Medulla oblongata (tissue), 1 donor: ENCODE results near the gene GOLGA2.

Experiments
- DNase-seq: peaks from one replicate; pipeline ENCODE4 v3.0.0-alpha.2; 2015; ENCODE audit errors: extremely low spot score

GOLGA2 gene

DNA sequence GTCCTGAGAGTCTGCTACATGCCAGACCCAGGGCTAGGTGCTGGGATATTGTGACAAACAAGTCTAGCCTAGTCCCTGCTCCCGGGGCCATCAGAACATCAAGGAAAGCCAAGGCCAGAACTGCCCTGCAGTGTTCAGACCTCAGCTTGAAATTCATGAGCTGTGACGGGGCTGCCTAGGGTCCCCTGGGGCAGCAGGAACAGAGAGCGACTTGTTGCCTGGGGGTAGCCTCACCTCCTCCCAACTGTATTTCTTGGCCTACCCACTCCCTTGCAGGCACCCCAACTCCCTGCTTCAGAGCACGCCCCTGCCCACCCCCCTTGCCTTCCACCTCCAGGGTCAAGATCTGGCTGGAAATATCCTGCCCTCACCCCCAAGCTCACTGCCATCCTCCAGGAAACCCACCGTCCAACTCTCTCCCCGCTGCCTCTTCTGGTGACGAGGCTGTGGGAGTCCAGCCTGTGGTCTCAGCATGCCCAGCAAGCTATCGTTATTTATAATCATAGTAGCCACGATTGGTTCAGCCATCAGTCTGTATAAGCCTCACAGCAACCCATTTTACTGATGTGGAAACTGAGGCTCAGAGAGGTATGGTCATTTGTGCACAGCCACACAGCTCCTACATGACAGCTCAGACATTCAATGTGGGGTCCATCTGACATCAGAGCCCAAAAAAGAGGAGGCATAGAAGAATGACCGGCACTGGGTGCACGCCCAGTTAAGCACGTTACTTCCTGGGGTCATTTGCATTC lies 61.9 kb downstream of the GOLGA2 start:
- no peak for DNase-seq

DNA sequence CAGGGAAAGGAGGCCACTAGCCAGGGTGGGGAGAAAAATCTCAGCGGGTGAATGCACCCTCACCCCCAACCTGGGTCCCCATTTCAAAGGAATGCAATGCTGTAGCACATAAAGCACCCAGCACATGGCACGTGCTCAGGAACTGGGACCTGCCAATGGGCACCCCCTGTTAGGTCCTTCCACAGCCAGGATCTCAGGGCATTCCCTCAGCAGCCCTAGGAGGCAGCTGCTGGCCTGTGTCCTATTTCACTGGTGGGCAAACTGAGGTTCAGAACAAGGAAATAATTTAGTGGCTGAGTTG lies 63.9 kb downstream of the GOLGA2 start:
- no peak for DNase-seq

DNA sequence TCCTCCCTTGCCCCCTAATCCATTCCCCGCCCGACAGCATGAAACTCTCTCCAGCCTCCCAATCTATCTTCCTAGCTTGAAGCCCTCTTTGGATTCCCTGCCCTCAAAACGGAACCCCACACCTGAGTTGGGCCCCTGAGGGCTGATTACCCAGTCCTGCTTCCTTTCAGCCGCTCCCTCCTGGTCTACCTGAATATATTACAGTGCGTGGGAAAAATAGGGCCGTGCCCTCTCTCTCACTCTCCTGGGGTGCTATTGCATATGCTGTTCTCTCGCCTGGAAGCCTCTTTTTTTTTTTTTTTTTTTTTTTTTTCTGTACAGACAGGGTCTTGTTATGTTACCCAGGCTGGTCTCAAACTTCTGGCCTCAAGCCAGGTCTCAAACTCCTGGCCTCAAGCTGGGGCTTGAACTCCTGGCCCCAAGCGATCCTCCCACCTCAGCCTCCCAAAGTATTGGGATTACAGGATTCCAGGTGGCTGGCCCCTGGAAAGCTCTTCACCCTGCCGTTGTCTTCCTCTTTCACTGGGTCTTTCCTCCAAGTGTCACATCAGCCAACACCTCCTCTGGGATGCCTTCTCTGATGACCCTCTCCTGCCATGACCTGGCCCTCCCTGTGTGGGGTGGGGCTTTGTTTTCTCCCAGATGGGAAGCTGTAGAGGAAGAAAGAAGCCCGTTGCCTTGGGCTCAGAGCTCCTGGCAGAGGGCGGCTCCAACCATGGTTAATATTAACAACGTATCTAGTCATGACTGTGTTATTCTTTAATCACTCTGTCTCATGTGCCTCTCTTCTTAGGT lies 64.4 kb downstream of the GOLGA2 start:
- DNase-seq: no peak

DNA sequence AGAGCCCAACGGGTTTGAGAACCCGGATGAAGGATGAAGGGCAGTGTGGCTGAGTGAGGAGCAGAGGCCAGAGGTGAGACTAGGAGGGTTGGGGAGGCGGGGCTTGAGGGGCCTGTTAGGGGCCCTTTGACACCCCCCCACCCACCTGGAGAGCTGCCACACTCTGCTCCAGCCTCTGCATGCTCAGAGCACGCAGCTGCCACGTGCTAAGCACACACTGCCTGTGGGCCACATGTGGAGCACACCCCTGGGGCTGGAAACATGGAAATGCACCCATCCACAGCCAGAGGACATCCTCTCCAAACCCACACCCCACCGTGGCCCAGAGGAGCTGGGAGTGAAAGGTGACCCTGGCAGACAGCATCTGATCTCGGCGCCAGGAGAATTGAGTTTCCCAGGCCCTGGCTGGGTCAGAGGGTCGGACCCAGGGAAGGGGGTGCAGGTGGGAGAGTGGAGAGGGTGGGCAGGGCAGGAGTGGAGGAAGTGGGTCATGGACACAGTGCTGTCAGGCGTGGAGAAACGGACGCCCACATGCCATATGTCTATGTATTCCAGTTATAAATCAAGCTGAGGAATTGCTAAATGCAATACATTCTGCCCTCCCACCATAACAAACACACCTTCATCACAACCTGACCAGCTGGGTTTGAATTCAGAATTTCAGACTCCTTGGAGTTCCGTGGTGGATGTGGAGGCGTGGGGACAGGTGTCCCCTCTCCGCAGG lies 66.7 kb downstream of the GOLGA2 start:
- DNase-seq: no peak

DNA sequence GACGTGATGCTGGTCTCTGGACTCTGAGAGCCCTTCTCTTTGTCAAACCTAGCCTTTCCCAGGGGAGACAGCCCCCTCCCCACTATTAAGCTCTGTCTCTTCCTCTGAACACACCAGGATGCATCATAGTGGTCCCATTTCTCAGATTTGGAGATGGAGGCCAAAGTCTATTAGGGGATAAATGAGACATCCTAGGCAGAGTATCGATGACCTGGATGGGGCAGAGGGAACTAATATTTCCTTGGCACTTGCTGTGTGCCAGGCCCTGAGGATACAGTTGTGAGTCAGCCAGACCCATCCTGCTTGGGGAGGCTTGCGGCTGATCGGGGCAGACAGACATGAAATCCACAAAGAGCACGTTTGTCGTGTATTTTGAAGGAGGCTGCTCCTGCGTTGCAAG lies 67.4 kb downstream of the GOLGA2 start:
- DNase-seq: no peak

DNA sequence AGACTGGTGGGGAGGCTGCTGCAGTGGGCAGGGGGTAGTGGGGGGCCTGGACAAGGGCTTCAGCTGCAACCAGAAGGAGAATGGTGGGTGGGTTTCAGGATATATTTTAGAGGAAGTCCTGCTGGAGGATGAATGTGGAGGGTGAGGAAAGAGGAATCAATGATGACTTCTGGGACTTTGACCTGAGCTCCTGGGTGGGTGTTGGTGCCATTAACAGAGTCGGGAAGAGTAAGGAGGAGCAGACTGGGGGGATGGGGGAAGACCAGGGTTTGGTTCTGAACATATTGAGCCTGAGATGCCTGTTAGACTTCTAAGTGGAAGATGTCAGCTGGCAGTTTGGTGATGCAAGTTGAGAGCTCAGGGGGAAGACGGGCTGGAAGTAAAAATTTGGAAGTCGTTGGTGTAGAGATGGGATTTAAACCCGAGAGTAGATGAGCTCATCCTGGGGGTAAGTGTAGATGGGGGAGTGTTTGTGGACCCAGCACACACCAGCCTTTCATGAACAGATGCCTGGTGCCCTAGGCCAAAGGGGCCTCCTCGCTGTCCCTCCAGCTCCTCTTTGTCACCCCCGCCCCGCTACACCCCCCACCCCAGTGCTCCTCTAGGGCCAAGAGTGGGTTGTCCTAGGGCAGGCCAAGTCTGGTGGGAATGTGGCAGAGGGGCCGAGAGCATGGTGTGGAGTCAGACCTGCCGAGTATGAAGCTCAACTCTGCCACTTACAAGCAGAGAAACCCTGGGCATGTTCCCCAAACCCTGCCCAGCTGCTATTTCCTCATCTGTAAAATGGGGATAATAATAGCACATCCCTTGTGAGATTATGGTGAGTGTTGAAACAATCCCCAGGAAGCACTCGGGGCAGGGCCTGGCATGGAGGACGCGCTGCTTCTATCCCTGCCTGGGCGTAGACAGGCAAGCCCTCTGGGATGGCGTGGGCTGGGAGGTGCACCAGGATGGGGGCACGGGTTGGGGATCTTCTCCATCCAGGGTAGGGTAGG lies 68.6 kb downstream of the GOLGA2 start:
- no peak for DNase-seq

DNA sequence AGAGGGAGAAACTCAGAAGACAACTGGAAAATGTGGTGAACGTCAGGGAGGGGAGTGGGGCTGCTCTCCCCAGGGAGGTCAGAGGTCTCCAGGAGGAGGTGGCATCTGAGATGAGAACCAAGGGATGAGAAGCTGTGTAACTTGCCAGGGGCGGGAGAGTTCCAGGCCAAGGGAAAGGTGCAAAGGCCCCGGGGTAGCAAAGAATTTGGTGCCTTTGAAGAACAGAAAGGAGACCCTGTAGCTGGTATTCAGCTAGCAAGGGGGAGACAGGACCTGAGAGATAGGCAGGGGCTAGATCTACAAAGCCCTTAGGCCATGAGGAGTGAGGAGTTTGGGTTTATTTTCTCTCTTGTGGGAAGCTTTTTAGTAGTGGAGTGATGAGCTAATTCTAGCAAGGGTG lies 69.3 kb downstream of the GOLGA2 start:
- DNase-seq: no peak
